Activated B cell treated with CpG ODN at 0.5 μM for 24 hours (primary cell): ENCODE measurements around the gene DCP1B. TPM values are rescaled to one million over a fixed set of nuclear protein-coding genes. Genes with fewer than 3 reads are reported as not detected.

ENCODE experiments used
- ATAC-seq: fragments of 200-7000 bp; cut with Tn5 transposase; one replicate; pipeline ENCODE4 v1.10.0; 2021; ENCODE audit warnings: low read depth, mild to moderate bottlenecking, moderate library complexity
- CTCF ChIA-PET: fragments of 350-600 bp; sonication (Branson Sonifier 250); formaldehyde crosslinking; loops from one replicate; lab custom pipeline; 2021; ENCODE audit warnings: antibody characterized with exemption; lab: Charles Lee
- POLR2A ChIA-PET: fragments of 350-600 bp; sonication (Branson Sonifier 250); formaldehyde crosslinking; loops from one replicate; lab custom pipeline; 2021; ENCODE audit warnings: antibody characterized with exemption; lab: Charles Lee
- DNase-seq: peaks from one replicate; pipeline ENCODE4 v3.0.0; 2022
- H3K27ac Mint-ChIP-seq: one replicate; pipeline ENCODE4 v1.8.0; 2020; ENCODE audit warnings: mixed read lengths
- H3K27me3 Mint-ChIP-seq: one replicate; pipeline ENCODE4 v1.8.0; 2021; ENCODE audit warnings: mixed read lengths
- H3K36me3 Mint-ChIP-seq: one replicate; pipeline ENCODE4 v1.8.0; 2021; ENCODE audit warnings: low read depth, mixed read lengths
- H3K4me1 Mint-ChIP-seq: one replicate; pipeline ENCODE4 v1.8.0; 2021; ENCODE audit warnings: mixed read lengths
- H3K4me3 Mint-ChIP-seq: one replicate; pipeline ENCODE4 v1.8.0; 2020; ENCODE audit warnings: mild to moderate bottlenecking, mixed read lengths
- H3K9me3 Mint-ChIP-seq: one replicate; pipeline ENCODE4 v1.8.0; 2020; ENCODE audit warnings: mixed read lengths
- CTCF ChIP-seq: fragments of 200-600 bp; IDR thresholded peaks from one replicate; pipeline ENCODE4 v1.8.0; 2022; ENCODE audit warnings: antibody characterized with exemption, mild to moderate bottlenecking
- intact Hi-C: fragments of 100-400 bp; cut with micrococcal nuclease; formaldehyde crosslinking; loops from one replicate; pipeline ENCODE4 v1.15.1; 2024
- total RNA-seq: library from RNA; stranded (reverse); gene quantifications from 2 replicates; pipeline ENCODE4 v1.2.3, GENCODE V29; 2022

The DCP1B gene
- total RNA-seq, 1 donor from 2014 or later, result 14.7 TPM

- Mint-ChIP-seq H3K27me3 (peaks cover 16% of the 10 kb centered on the region), H3K4me1 (peaks cover 21% of the 10 kb centered on the region), H3K9me3 (peaks cover under 1% of the 10 kb centered on the region), H3K36me3 (no peaks in the 10 kb centered on the region), H3K4me3 (no peak overlapping the region), H3K27ac (no peak overlapping the region)
- ChIA-PET CTCF (no interaction called here), POLR2A (no interaction called here)
- no peak for ATAC-seq
- intact Hi-C loops, result no loop called here
- TF ChIP-seq CTCF, result no peak
- DNase-seq, result no peak
Measured at GRCh38 chr12:1912580-1913376, 91.5 kb downstream of the DCP1B start.

- no peak for TF ChIP-seq CTCF
- DNase-seq, result no peak
- Mint-ChIP-seq H3K9me3 (peaks cover 7% of the 10 kb centered on the region), H3K4me1 (peaks cover 16% of the 10 kb centered on the region), H3K36me3 (no peaks in the 10 kb centered on the region), H3K27ac (no peak overlapping the region), H3K4me3 (no peak overlapping the region), H3K27me3 (peaks cover 19% of the 10 kb centered on the region)
- ChIA-PET CTCF (interaction anchor here (0.7 kb wide), 1 partner anchor 455 kb away, joined by 3 read pairs; no protein-coding TSS in a partner anchor), POLR2A (interaction anchor here (0.7 kb wide), 2 partner anchors 9 to 41 kb away, joined by 5 to 10 read pairs; no protein-coding TSS in a partner anchor)
- intact Hi-C loops, result no loop called here
- ATAC-seq, result no peak
Measured at GRCh38 chr12:1911598-1912575, 92.4 kb downstream of the DCP1B start.

- intact Hi-C loops, result no loop called here
- ChIA-PET POLR2A (no interaction called here), CTCF (interaction anchor here (0.7 kb wide), 2 partner anchors 23 to 103 kb away, joined by 3 read pairs; no protein-coding TSS in a partner anchor)
- no peak for TF ChIP-seq CTCF
- Mint-ChIP-seq H3K4me1 (peaks cover 6% of the 10 kb centered on the region), H3K27ac (no peak overlapping the region), H3K9me3 (peaks cover 20% of the 10 kb centered on the region), H3K27me3 (peaks cover 10% of the 10 kb centered on the region), H3K36me3 (no peaks in the 10 kb centered on the region), H3K4me3 (no peak overlapping the region)
- no peak for DNase-seq
- no peak for ATAC-seq
Measured at GRCh38 chr12:1910468-1910867, 93.8 kb downstream of the DCP1B start.

- no peak for ATAC-seq
- H3K4me1 Mint-ChIP-seq, result peaks cover 6% of the 10 kb centered on the region
- no peak for TF ChIP-seq CTCF
Measured at GRCh38 chr12:1908758-1909157, 95.5 kb downstream of the DCP1B start.

More at GRCh38 chr12:1908758-1909157, 95.5 kb downstream of the DCP1B start:
- intact Hi-C loops, result no loop called here
- H3K27me3 Mint-ChIP-seq, result peaks cover 12% of the 10 kb centered on the region
- CTCF ChIA-PET, result no interaction called here
- no peak for DNase-seq
- peaks cover 28% of the 10 kb centered on the region for H3K9me3 Mint-ChIP-seq
- no peak overlapping the region for H3K27ac Mint-ChIP-seq
- H3K36me3 Mint-ChIP-seq, result no peaks in the 10 kb centered on the region
- POLR2A ChIA-PET, result no interaction called here
- no peak overlapping the region for H3K4me3 Mint-ChIP-seq
